Fibroblast of pulmonary artery (primary cell): ENCODE data around the gene SF3B2.

Experiments
- DNase-seq: peaks from one replicate; pipeline ENCODE4 v3.0.0-alpha.2; 2010; ENCODE audit warnings: low read depth
- H3K4me3 ChIP-seq: replicated peaks from 2 replicates; pipeline ENCODE4 v1.5.1; 2011; ENCODE audit warnings: low read depth, mild to moderate bottlenecking, control low read depth, low read length, moderate library complexity
- TF ChIP-seq, protein P1 (sequence below): IDR thresholded peaks from 2 replicates; pipeline ENCODE4 v1.5.1; 2011; ENCODE audit warnings: mild to moderate bottlenecking, control low read depth, low read length, inconsistent platforms; ENCODE audit errors: missing control alignments

SF3B2 gene

DNA sequence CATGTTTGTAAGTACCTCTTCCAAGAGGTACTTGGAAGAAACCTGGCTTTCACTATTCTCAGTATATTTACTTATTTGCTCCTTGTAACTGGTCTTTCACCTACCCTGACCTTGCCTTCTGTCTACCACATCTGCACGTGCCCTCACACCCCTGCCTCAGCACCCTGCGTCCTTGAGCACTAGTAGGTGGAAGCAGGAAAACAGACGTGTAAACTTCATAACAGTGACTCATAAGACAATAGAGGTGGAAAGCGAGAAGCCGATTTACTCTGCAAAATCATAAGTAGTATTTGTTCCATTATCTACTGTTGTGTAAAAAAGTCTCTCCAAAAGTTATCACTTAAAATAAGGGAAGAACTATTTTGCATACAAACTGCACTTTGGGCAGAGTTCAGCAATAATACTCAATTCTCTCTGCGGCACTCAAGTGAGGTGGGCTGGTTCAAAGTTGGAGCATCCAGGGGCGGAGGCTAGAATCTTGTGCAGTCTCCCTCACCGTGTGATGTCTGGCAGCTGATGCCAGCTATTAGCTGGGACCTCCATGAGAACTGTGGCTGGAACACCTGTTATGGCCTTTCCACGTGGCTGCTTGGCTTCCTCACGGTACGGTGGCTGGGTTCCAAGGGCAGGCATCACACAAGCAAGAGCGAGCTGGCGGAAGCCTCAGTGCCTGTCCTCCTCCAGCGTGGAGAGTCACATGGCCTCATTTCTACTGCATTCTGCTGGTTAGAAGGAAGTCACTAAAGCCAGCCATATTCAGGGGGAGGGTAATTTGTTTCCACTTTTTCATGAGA, 48.3 kb downstream of the SF3B2 start:
- TF ChIP-seq, protein P1, sequence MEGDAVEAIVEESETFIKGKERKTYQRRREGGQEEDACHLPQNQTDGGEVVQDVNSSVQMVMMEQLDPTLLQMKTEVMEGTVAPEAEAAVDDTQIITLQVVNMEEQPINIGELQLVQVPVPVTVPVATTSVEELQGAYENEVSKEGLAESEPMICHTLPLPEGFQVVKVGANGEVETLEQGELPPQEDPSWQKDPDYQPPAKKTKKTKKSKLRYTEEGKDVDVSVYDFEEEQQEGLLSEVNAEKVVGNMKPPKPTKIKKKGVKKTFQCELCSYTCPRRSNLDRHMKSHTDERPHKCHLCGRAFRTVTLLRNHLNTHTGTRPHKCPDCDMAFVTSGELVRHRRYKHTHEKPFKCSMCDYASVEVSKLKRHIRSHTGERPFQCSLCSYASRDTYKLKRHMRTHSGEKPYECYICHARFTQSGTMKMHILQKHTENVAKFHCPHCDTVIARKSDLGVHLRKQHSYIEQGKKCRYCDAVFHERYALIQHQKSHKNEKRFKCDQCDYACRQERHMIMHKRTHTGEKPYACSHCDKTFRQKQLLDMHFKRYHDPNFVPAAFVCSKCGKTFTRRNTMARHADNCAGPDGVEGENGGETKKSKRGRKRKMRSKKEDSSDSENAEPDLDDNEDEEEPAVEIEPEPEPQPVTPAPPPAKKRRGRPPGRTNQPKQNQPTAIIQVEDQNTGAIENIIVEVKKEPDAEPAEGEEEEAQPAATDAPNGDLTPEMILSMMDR: no peak
- DNase-seq: peak; percentile 37
- H3K4me3 ChIP-seq: no peak overlapping the region

- TF ChIP-seq, protein P1: no peak
- DNase-seq: no peak
- H3K4me3 ChIP-seq: no peak overlapping the region
These were observed 48.9 kb downstream of the SF3B2 start for GRCh38 chr11:66101066-66101464.

DNA sequence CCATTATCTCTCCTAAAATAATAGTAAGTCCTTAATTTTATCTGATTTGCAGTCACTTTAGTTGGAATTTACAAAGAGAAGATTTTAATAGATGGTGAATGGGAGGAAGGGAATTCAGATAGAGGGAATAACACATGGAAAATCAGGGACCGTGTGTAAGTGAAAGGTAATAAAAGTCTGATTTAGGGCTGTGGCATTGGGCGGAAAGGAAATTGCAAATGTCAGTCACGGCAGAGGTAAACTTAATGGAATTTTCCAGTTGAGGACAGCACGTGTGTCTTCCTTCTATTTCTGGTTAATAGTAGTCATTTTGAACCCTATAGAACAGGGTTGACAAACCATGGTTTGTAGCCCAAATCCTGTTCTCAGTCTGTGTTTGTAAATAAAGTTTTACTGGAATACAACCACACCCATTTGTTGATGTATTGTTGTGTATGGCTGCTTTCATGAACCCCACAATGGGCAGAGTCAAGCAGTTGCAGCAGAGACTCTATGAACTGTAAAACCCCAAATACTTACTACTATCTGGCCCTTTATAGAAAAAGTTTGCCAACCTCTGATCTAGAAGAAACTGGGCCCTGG, 52.0 kb downstream of the SF3B2 start:
- TF ChIP-seq, protein P1: no peak
- no peak overlapping the region for H3K4me3 ChIP-seq
- DNase-seq: no peak

DNA sequence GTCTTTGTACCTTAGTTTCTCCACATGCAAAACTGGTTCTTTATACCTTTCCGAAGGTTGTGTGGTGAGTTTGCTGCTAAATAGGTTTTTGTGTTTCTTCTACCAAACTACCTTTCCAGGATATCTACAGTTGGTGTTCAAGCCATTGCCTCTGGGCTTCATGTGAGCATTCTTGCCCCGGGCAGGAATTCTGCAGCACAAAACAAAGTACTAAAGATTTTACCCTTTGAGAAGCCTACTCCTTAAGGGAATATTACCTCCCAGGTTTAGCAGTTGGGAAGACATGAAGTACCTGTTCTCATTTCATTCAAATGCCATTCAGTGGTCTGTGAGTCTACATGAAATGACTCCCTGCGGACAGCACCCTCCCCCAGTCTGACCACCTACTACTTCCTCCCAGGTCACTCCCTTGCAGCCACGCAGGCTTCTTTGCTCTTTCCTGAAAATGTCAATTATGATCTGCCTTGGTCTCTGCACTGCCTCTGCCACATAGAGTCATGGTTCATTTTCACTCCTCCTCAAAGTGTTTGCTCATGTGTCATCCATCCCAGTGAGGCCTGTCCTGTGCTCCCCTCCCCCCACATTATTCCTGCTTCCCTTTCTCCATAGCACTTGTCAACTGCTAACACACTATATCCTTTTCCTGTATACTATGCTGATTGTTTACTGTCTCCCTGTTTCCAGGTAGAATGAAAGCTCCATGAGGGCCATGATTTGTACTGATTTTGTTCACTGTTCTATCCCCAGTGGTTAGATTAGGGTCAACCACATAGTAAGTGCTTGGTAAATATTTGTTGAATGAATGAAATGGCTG, 54.8 kb downstream of the SF3B2 start:
- peak; percentile 36 for DNase-seq
- TF ChIP-seq, protein P1: no peak
- no peak overlapping the region for H3K4me3 ChIP-seq

DNA sequence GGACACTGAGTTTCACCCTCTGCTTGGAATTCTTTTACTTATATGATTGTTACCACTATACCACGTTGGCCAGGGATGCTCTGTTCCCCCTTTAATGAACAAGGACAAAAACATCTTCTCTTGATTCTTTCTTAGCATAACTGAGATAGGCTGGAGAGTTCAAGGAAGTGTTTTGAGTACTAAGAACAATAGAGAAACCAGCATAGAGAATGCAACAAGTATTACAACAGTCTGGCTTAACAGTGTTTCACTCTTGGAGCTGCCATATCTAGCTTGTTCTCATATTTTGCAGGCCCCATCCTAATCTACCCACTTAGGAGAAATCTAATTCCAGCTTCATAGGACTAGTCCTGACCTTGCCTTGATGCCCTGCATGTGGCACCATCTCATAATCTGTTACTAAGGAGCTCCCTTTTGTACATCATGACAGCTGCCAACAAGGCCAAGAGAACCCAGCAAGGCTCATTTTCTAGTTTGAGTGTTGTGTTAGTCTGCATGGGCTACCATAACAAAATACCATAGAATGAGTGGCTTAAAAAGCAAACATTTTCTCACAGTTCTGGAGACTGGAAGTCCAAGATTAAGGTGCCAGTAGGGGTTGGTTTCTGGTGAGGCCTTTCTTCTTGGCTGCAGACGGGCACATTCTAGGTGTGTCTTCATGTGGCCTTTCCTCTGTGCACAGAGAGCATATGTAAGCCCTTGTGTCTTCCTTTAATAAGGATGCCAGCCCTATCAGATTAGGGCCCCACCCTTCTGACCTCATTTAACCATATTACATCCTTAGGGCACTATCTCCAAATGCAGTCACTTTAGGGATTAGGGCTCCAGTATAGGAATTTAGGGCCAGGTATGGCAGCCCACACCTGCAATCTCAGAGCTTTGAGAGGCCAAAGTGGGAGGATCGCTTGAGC, 55.7 kb downstream of the SF3B2 start:
- peak; percentile 55 for DNase-seq
- no peak overlapping the region for H3K4me3 ChIP-seq
- TF ChIP-seq, protein P1: no peak

GRCh38 chr11:66109294-66109693, 57.1 kb downstream of the SF3B2 start:
- TF ChIP-seq, protein P1: no peak
- H3K4me3 ChIP-seq: no peak overlapping the region
- DNase-seq: no peak
